ENCODE measurements around the gene CWF19L1.

GRCh38 chr10:100315615-100316014 is 48.2 kb upstream of the CWF19L1 start:
- no peak for TF ChIP-seq CTCF (IDR thresholded peaks at IDR 0.05)
- TF ChIP-seq EP300 (IDR thresholded peaks at IDR 0.05): no peak
- no peak for TF ChIP-seq POLR2AphosphoS5 (IDR thresholded peaks at IDR 0.05)
- no peak for TF ChIP-seq POLR2A (IDR thresholded peaks at IDR 0.05)

Measured in upper lobe of left lung (tissue), 4 donors.